Vagina (tissue), 2 donors: Measurements from ENCODE around the gene OR52N5.

Experiments used
- POLR2A ChIP-seq, 2 donors: fragments of 450-650 bp; IDR thresholded peaks; one replicate each; pipeline ENCODE4 v1.6.1; 2017; ENCODE audit warnings: antibody characterized with exemption in 2 of 2, mild to moderate bottlenecking in 2 of 2, moderate library complexity in 2 of 2
- TF ChIP-seq, protein P1 (sequence below), 3 experiments: fragments of 450-650 bp in 2 of 3; fragments of 200-600 bp in 1 of 3; sonication (generic) in 1 of 3; IDR thresholded peaks; one replicate each; pipeline ENCODE4 v1.5.1; 2017 to 2019; ENCODE audit warnings: antibody characterized with exemption in 3 of 3, mild to moderate bottlenecking in 2 of 3, moderate library complexity in 2 of 3

DNA sequence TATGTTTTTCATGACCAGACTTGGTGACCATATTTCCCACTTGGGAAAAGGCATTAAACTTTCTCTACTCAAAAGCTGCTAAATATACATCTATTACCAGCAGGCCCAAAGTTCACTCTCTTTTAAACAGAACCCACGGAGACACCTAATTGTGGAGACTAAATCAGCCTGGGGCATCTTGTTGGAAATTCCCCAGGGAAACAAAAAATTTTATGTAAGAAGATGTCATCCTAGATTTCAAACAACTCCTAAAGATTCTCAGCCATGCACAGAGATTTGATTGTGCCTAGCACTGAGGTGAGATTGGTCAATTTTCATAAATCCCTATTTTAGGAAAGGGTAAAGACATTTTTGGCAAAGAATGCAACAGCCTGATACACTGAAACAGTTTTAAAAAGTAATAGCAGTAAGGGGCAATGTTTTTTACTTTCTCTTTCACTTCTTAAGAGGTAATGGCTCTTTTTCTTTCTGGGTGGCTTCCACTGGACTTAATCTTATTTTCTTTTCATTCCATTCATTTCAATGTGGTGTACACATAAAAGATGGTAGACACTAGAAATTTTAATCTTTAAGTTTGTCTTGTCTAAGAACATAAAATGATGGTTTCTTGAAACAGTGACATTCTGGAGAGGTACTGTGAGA is 35.2 kb upstream of the OR52N5 start:
- TF ChIP-seq, protein P1, sequence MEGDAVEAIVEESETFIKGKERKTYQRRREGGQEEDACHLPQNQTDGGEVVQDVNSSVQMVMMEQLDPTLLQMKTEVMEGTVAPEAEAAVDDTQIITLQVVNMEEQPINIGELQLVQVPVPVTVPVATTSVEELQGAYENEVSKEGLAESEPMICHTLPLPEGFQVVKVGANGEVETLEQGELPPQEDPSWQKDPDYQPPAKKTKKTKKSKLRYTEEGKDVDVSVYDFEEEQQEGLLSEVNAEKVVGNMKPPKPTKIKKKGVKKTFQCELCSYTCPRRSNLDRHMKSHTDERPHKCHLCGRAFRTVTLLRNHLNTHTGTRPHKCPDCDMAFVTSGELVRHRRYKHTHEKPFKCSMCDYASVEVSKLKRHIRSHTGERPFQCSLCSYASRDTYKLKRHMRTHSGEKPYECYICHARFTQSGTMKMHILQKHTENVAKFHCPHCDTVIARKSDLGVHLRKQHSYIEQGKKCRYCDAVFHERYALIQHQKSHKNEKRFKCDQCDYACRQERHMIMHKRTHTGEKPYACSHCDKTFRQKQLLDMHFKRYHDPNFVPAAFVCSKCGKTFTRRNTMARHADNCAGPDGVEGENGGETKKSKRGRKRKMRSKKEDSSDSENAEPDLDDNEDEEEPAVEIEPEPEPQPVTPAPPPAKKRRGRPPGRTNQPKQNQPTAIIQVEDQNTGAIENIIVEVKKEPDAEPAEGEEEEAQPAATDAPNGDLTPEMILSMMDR (IDR thresholded peaks at IDR 0.05) = no peak
- no peak for TF ChIP-seq POLR2A (IDR thresholded peaks at IDR 0.05)
